HG02884 (cell line): Measurements from ENCODE around the gene AZU1.
"Not testable (repeated sequence)": the region's sequence is repeated elsewhere in the genome, so short reads cannot be mapped to it uniquely, and the experiment has no call there.

ENCODE experiments used
- ATAC-seq: cut with Tn5 transposase; IDR thresholded peaks from one replicate; pipeline ENCODE4 v1.9.1; 2021; ENCODE audit warnings: mild to moderate bottlenecking, moderate library complexity; ENCODE audit not compliant: unreplicated experiment

The AZU1 gene

GRCh38 chr19:852136-853013, 24.7 kb downstream of the AZU1 start, which contains the start of gene ELANE:
Gene ELANE, plus strand, starts transcription at chr19:852303. Its CDS starts 26 bp downstream, at chr19:852329.
- ATAC-seq: no peak

DNA sequence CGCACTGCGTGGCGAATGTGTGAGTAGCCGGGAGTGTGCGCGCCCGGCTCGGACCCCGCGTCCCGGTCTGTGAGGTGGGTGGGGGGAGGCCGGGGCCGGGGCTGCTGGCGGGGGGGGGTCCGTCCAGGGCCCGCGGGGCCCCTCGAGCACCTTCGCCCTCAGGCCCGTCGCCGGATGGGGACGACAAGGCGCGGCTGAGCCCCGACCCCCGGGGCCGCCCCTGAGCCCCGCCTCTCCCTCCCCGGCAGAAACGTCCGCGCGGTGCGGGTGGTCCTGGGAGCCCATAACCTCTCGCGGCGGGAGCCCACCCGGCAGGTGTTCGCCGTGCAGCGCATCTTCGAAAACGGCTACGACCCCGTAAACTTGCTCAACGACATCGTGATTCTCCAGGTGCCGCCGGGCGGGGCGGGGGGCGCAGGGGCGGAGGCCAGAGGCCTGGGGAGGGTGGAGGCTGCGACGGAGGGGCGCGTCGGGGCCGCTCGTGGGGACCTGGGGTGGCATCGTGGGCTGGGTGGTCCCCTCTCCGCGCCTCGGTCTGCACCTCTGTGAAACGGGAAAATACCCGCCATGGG, 25.5 kb downstream of the AZU1 start:
- ATAC-seq: no peak

DNA sequence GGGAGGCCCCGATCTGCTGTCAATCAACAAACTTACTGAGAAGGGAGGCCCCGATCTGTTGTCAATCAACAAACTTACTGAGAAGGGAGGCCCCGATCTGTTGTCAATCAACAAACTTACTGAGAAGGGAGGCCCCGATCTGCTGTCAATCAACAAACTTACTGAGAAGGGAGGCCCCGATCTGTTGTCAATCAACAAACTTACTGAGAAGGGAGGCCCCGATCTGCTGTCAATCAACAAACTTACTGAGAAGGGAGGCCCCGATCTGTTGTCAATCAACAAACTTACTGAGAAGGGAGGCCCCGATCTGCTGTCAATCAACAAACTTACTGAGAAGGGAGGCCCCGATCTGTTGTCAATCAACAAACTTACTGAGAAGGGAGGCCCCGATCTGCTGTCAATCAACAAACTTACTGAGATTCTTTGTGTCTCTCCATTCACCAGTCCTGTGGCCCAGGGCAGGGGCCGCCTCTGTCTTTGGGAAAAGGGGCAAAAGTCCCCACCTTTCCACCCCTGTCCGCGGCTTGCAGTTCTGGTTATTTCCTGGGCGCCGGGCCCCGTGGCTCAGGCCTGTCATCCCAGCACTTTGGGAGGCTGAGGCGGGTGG, 26.1 kb downstream of the AZU1 start:
- not testable (repeated sequence) for ATAC-seq

- ATAC-seq: no peak
Observed at GRCh38 chr19:854549-854948, 26.9 kb downstream of the AZU1 start.

DNA sequence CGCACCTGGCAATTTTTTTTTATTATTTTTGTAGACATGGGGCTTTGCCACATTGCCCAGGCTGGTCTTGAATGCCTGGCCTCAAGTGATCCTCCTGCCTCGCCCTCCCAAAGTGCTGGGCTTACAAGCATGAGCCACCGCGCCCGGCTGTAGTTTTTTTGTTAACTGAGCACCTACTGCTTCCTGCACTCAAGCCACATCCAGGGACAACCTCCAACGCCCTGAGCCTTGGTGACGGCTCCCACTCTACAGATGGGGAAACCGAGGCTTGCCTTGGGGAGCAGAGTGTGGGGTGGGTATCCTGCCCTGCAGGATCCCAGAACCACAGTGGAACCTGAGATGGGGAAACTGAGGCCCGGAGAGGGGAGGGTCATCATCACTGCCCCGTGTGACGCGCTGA, 27.5 kb downstream of the AZU1 start:
- no peak for ATAC-seq

DNA sequence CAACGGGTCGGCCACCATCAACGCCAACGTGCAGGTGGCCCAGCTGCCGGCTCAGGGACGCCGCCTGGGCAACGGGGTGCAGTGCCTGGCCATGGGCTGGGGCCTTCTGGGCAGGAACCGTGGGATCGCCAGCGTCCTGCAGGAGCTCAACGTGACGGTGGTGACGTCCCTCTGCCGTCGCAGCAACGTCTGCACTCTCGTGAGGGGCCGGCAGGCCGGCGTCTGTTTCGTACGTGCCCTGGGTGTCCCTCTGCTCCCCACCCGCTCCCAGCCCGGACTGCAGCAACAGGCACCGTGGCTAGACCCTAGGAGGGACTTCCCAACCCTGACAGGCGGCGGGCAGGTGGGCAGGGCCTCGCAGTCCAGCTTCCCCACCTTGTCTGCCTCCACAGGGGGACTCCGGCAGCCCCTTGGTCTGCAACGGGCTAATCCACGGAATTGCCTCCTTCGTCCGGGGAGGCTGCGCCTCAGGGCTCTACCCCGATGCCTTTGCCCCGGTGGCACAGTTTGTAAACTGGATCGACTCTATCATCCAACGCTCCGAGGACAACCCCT, 28.0 kb downstream of the AZU1 start:
- ATAC-seq: no peak

- no peak for ATAC-seq
Observed at GRCh38 chr19:858284-858683, 30.6 kb downstream of the AZU1 start.

DNA sequence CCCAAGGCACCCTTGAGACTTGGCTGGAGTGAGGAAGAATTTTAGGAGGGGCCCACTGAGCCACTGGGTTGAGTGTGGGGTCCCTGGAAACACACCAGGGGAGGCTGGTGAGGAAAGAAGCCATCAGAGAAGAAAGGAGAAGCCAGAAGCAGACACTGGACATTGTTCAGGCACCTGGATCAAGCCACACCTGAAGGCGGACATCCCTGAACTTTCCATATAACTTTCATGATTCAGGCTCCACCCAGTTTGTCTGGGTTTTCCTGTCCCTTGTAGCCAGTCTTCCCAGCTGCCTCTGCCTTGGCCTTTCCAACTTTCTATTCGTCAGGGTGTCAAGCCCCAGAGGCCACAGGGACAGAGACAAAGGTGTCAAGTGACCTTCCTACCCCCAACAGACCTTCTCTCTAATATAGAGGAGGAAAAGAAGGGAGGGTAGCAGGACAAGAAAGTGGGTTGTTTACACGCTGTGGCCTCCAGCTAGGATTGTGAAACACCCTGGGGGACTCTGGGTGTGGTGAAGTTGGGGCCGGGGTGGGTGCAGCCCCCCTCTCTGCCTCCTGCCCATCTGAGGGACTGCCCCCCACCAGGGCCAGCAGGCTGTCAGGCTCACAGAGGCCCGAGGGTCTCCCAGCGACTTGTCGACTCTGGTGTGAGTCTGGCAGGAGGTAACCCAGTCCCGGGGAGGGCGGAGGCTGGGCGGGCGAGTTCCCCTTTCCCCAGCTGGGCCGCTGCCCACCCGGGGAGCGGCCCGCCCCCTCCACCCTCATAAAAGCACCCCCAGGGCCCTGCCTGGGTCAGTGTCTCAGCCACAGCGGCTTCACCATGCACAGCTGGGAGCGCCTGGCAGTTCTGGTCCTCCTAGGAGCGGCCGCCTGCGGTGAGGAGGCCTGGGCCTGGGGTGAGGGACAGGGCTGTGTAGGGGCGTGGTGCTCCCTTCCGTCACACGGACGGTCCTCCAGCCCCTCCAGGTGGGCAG, 31.5 kb downstream of the AZU1 start, which contains the start of gene CFD:
Gene CFD, plus strand, starts transcription at position 797 of the 976 bp plus-strand sequence. Its CDS starts 26 bp downstream, at position 823.
- no peak for ATAC-seq

GRCh38 chr19:861141-861755, 33.6 kb downstream of the AZU1 start:
- no peak for ATAC-seq

- no peak for ATAC-seq
Observed at GRCh38 chr19:861756-862580, 34.3 kb downstream of the AZU1 start.

- ATAC-seq: no peak
Observed at GRCh38 chr19:862581-863314, 35.1 kb downstream of the AZU1 start.

DNA sequence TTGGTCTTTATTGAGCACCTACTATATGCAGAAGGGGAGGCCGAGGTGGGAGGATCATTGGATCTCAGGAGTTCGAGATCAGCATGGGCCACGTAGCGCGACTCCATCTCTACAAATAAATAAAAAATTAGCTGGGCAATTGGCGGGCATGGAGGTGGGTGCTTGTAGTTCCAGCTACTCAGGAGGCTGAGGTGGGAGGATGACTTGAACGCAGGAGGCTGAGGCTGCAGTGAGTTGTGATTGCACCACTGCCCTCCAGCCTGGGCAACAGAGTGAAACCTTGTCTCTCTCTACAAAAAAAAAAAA, 35.6 kb downstream of the AZU1 start:
- no peak for ATAC-seq

- no peak for ATAC-seq
Observed at GRCh38 chr19:866769-867300, 39.2 kb downstream of the AZU1 start.

GRCh38 chr19:867301-867793, 39.7 kb downstream of the AZU1 start:
- no peak for ATAC-seq

GRCh38 chr19:867855-868457, 40.3 kb downstream of the AZU1 start:
- ATAC-seq: no peak

GRCh38 chr19:868458-869244, 41.0 kb downstream of the AZU1 start:
- ATAC-seq: no peak
